GM23248 (cell line): ENCODE measurements around the gene KCNAB1. TPM values are rescaled to one million over a fixed set of nuclear protein-coding genes. Genes with fewer than 3 reads are reported as not detected.

Experiments
- DNase-seq: peaks from one replicate; pipeline ENCODE4 v3.0.0-alpha.2; 2015
- H2AFZ ChIP-seq: fragments of 200-600 bp; sonication (generic); 2 replicates; pipeline ENCODE4 v1.6.1; 2016; ENCODE audit warnings: antibody characterized with exemption
- H3F3A ChIP-seq: fragments of 200-600 bp; sonication (generic); 2 replicates; pipeline ENCODE4 v1.6.1; 2016; ENCODE audit warnings: mild to moderate bottlenecking, antibody characterized with exemption, mixed run types; ENCODE audit not compliant: insufficient read depth
- H3K27ac ChIP-seq: fragments of 200-600 bp; sonication (generic); 2 replicates; pipeline ENCODE4 v1.5.1; 2016; ENCODE audit warnings: mild to moderate bottlenecking
- H3K27me3 ChIP-seq: fragments of 200-600 bp; sonication (generic); replicated peaks from 2 replicates; pipeline ENCODE4 v1.6.1; 2016; ENCODE audit warnings: mild to moderate bottlenecking; ENCODE audit not compliant: insufficient read depth
- H3K36me3 ChIP-seq: fragments of 200-600 bp; sonication (generic); 2 replicates; pipeline ENCODE4 v1.6.1; 2016; ENCODE audit warnings: low read depth, mild to moderate bottlenecking
- H3K4me1 ChIP-seq: fragments of 200-600 bp; sonication (generic); 2 replicates; pipeline ENCODE4 v1.6.1; 2016; ENCODE audit warnings: mild to moderate bottlenecking; ENCODE audit not compliant: insufficient read depth
- H3K4me2 ChIP-seq: fragments of 200-600 bp; sonication (generic); one replicate; pipeline ENCODE4 v1.6.1; 2016; ENCODE audit warnings: mild to moderate bottlenecking; ENCODE audit not compliant: unreplicated experiment
- H3K4me3 ChIP-seq: fragments of 200-600 bp; sonication (generic); 2 replicates; pipeline ENCODE4 v1.5.1; 2016; ENCODE audit warnings: mild to moderate bottlenecking
- H3K79me2 ChIP-seq: fragments of 200-600 bp; sonication (generic); 2 replicates; pipeline ENCODE4 v1.6.1; 2016; ENCODE audit warnings: mild to moderate bottlenecking; ENCODE audit not compliant: insufficient read depth
- H3K9ac ChIP-seq: fragments of 200-600 bp; sonication (generic); 2 replicates; pipeline ENCODE4 v1.6.1; 2016; ENCODE audit warnings: mild to moderate bottlenecking
- H3K9me2 ChIP-seq: fragments of 200-600 bp; sonication (generic); 2 replicates; pipeline ENCODE4 v1.6.1; 2016; ENCODE audit warnings: mixed run types, mild to moderate bottlenecking, moderate library complexity; ENCODE audit not compliant: insufficient read depth
- H3K9me3 ChIP-seq: fragments of 200-600 bp; sonication (generic); one replicate; pipeline ENCODE4 v1.6.1; 2017; ENCODE audit warnings: low read depth
- H4K20me1 ChIP-seq: fragments of 200-600 bp; sonication (generic); 2 replicates; pipeline ENCODE4 v1.6.0; 2016; ENCODE audit not compliant: insufficient read depth
- EZH2 ChIP-seq: fragments of 200-600 bp; sonication (generic); IDR thresholded peaks from 2 replicates; pipeline ENCODE4 v1.6.1; 2018; ENCODE audit warnings: antibody characterized with exemption, mild to moderate bottlenecking; ENCODE audit not compliant: insufficient read depth, poor library complexity, severe bottlenecking
- EZH2phosphoT487 ChIP-seq: fragments of 200-600 bp; sonication (generic); IDR thresholded peaks from 2 replicates; pipeline ENCODE4 v1.6.1; 2018; ENCODE audit warnings: antibody characterized with exemption, moderate library complexity, mild to moderate bottlenecking, low read depth; ENCODE audit not compliant: insufficient read depth
- WGBS, 2 experiments: methylation state at CpG; one replicate each; pipeline ENCODE4 v1.1.6; 2015 to 2017; ENCODE audit warnings: low lambda C conversion rate in 2 of 2, low coverage in 1 of 2; ENCODE audit errors: missing lambda C conversion rate in 2 of 2; 5-methylcytosine and 5-hydroxymethylcytosine counted together
- in situ Hi-C: fragments of 300-500 bp; cut with MboI; formaldehyde crosslinking; loops from 2 replicates; pipeline ENCODE4 v1.15.0; 2020
- polyA plus RNA-seq: library from polyadenylated mRNA; unstranded; fragments of >200 nt; fragmentation: Nextera tagmentation; extraction: Ambion mirVana; gene quantifications from 2 replicates; pipeline ENCODE4 v1.2.1, GENCODE V29; 2016
- total RNA-seq: library from RNA; depleted of rRNA; stranded (reverse); fragments of >200 nt; shearing (Covaris generic); gene quantifications from 2 replicates; pipeline ENCODE4 v1.2.3, GENCODE V29; 2014

KCNAB1 gene
- total and polyA plus RNA-seq, 2 experiments from 2014 or later: 1.1 TPM; not detected in 1

GRCh38 chr3:156360963-156361362, 240.6 kb downstream of the KCNAB1 start:
- H3K9me3 ChIP-seq: no peaks in the 10 kb centered on the region
- no peaks in the 10 kb centered on the region for H3K36me3 ChIP-seq
- DNase-seq: no peak
- H4K20me1 ChIP-seq: no peaks in the 10 kb centered on the region
- H2AFZ ChIP-seq: no peak overlapping the region
- no peak for TF ChIP-seq EZH2
- no peak for TF ChIP-seq EZH2phosphoT487
- H3K4me1 ChIP-seq: no peaks in the 10 kb centered on the region
- no peak overlapping the region for H3K27ac ChIP-seq
- no peaks in the 10 kb centered on the region for H3K9me2 ChIP-seq
- H3K9ac ChIP-seq: no peak overlapping the region
- H3K27me3 ChIP-seq: no peaks in the 10 kb centered on the region
- WGBS, 2 experiments: 77 to 79% methylated on average over 5 of the region's 5 CpGs
- H3K79me2 ChIP-seq: no peaks in the 10 kb centered on the region
- no peak overlapping the region for H3K4me3 ChIP-seq
- H3K4me2 ChIP-seq: no peak overlapping the region
- H3F3A ChIP-seq: no peaks in the 10 kb centered on the region
- in situ Hi-C loops: no loop called here

GRCh38 chr3:156366559-156366958, 246.2 kb downstream of the KCNAB1 start:
- no peak overlapping the region for H3K4me2 ChIP-seq
- no peak overlapping the region for H3K4me3 ChIP-seq
- H3F3A ChIP-seq: no peaks in the 10 kb centered on the region
- H3K9ac ChIP-seq: no peak overlapping the region
- in situ Hi-C loops: no loop called here
- no peak overlapping the region for H3K27ac ChIP-seq
- 66 to 70% methylated on average over 3 of the region's 3 CpGs for WGBS, 2 experiments
- no peaks in the 10 kb centered on the region for H3K9me3 ChIP-seq
- no peaks in the 10 kb centered on the region for H3K36me3 ChIP-seq
- TF ChIP-seq EZH2 (no peak), EZH2phosphoT487 (no peak)
- H2AFZ ChIP-seq: no peak overlapping the region
- H3K9me2 ChIP-seq: no peaks in the 10 kb centered on the region
- H3K79me2 ChIP-seq: no peaks in the 10 kb centered on the region
- no peaks in the 10 kb centered on the region for H3K4me1 ChIP-seq
- H4K20me1 ChIP-seq: no peaks in the 10 kb centered on the region
- DNase-seq: no peak
- no peaks in the 10 kb centered on the region for H3K27me3 ChIP-seq

GRCh38 chr3:156368189-156368588, 247.8 kb downstream of the KCNAB1 start:
- no peak overlapping the region for H3K4me3 ChIP-seq
- H2AFZ ChIP-seq: no peak overlapping the region
- H3F3A ChIP-seq: no peaks in the 10 kb centered on the region
- H3K9me2 ChIP-seq: no peaks in the 10 kb centered on the region
- H4K20me1 ChIP-seq: no peaks in the 10 kb centered on the region
- TF ChIP-seq EZH2phosphoT487: no peak
- TF ChIP-seq EZH2: no peak
- in situ Hi-C loops: no loop called here
- H3K9ac ChIP-seq: no peak overlapping the region
- H3K79me2 ChIP-seq: no peaks in the 10 kb centered on the region
- H3K4me2 ChIP-seq: no peak overlapping the region
- H3K27me3 ChIP-seq: no peaks in the 10 kb centered on the region
- no peaks in the 10 kb centered on the region for H3K9me3 ChIP-seq
- no peaks in the 10 kb centered on the region for H3K36me3 ChIP-seq
- no peak for DNase-seq
- 58 to 64% methylated on average over 3 of the region's 3 CpGs for WGBS, 2 experiments
- no peaks in the 10 kb centered on the region for H3K4me1 ChIP-seq
- no peak overlapping the region for H3K27ac ChIP-seq

GRCh38 chr3:156371701-156372100, 251.3 kb downstream of the KCNAB1 start:
- no peak for DNase-seq
- Histone ChIP-seq H3K9me3 (no peaks in the 10 kb centered on the region), H3K4me2 (no peak overlapping the region), H3K9me2 (no peaks in the 10 kb centered on the region), H3K4me3 (no peak overlapping the region), H3K4me1 (no peaks in the 10 kb centered on the region), H3K27me3 (no peaks in the 10 kb centered on the region), H3F3A (no peaks in the 10 kb centered on the region), H2AFZ (no peak overlapping the region), H3K36me3 (no peaks in the 10 kb centered on the region), H4K20me1 (no peaks in the 10 kb centered on the region), H3K79me2 (no peaks in the 10 kb centered on the region), H3K27ac (no peak overlapping the region), H3K9ac (no peak overlapping the region)
- in situ Hi-C loops: no loop called here
- WGBS, 2 experiments: 68 to 74% methylated on average over 6 of the region's 6 CpGs
- TF ChIP-seq EZH2: no peak
- TF ChIP-seq EZH2phosphoT487: no peak

- in situ Hi-C loops: no loop called here
- no peak overlapping the region for H3K4me3 ChIP-seq
Measured at GRCh38 chr3:156373095-156373494, 252.7 kb downstream of the KCNAB1 start.

More at GRCh38 chr3:156373095-156373494, 252.7 kb downstream of the KCNAB1 start:
- Histone ChIP-seq H2AFZ (no peak overlapping the region), H3K9ac (no peak overlapping the region), H3K36me3 (no peaks in the 10 kb centered on the region), H3K27ac (no peak overlapping the region), H3K4me1 (no peaks in the 10 kb centered on the region), H4K20me1 (no peaks in the 10 kb centered on the region), H3K27me3 (no peaks in the 10 kb centered on the region), H3K4me2 (no peak overlapping the region), H3F3A (no peaks in the 10 kb centered on the region), H3K9me2 (no peaks in the 10 kb centered on the region), H3K79me2 (no peaks in the 10 kb centered on the region), H3K9me3 (no peaks in the 10 kb centered on the region)
- 88 to 100% methylated on average over 1 of the region's 1 CpG for WGBS, 2 experiments
- DNase-seq: no peak
- TF ChIP-seq EZH2 (no peak), EZH2phosphoT487 (no peak)
